ENCODE measurements around the gene PRPS1L1. TPM values are rescaled to one million over a fixed set of nuclear protein-coding genes. Genes with fewer than 3 reads are reported as not detected.

Gene PRPS1L1
- total and polyA plus RNA-seq, 12 donors: not detected

DNA sequence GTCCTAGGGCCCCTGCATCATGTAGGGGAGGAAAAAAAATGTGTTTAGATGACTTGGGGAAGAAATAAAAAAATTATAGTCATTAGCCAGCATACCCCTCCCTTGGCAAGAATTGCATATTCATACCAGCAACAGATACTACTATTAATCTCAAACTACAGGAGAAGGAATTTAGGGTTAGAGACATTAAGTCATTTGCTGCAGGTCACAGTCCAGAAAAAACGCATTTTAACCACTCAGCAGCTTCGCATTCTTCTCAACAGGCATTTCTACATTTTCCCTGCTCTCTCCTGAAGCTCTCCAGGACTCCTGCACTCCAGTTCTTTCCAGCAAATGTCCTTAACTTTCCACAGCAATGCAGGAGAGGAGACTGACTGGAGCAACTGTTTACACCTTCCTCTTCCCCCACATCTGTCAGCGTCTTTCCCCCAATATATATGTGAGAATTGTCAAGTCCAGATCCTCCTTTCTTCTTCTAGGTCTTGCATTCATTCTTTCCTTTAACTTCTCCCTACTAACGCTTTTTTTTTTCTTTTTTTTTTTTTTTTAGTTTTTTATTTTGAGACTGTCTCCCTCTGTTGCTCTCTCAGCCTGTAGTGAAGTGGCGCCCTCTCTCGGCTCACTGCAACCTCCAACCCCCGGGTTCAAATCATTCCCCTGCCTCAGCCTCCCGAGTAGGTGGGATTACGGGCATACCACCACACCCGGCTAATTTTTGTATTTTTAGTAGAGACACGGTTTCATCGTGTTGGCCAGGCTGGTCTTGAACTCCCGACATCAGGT lies 35.6 kb downstream of the PRPS1L1 start:
- no peak overlapping the region for H3K27ac ChIP-seq
- 55 to 56% methylated on average over 13 of the region's 13 CpGs for WGBS, 2 donors
- no peaks in the 10 kb centered on the region for H3K9me3 ChIP-seq
- no peak for DNase-seq
- no peak overlapping the region for H3K4me3 ChIP-seq
- H3K27me3 ChIP-seq: no peaks in the 10 kb centered on the region
- TF ChIP-seq, protein P1, sequence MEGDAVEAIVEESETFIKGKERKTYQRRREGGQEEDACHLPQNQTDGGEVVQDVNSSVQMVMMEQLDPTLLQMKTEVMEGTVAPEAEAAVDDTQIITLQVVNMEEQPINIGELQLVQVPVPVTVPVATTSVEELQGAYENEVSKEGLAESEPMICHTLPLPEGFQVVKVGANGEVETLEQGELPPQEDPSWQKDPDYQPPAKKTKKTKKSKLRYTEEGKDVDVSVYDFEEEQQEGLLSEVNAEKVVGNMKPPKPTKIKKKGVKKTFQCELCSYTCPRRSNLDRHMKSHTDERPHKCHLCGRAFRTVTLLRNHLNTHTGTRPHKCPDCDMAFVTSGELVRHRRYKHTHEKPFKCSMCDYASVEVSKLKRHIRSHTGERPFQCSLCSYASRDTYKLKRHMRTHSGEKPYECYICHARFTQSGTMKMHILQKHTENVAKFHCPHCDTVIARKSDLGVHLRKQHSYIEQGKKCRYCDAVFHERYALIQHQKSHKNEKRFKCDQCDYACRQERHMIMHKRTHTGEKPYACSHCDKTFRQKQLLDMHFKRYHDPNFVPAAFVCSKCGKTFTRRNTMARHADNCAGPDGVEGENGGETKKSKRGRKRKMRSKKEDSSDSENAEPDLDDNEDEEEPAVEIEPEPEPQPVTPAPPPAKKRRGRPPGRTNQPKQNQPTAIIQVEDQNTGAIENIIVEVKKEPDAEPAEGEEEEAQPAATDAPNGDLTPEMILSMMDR (IDR thresholded peaks at IDR 0.05): peak in 4 of 9 donors; percentile 14 to 29 (median 26)
- peaks cover 0 to 5% (median 3%) of the 10 kb centered on the region in 9 donors for H3K4me1 ChIP-seq
- no peaks in the 10 kb centered on the region for H3K36me3 ChIP-seq
- ATAC-seq: no peak
- intact Hi-C loops (cut with DNase I): loop anchor here in 1 of 10 donors (10.0 kb wide), 1 partner anchor 353 kb away; no protein-coding TSS in a partner anchor

DNA sequence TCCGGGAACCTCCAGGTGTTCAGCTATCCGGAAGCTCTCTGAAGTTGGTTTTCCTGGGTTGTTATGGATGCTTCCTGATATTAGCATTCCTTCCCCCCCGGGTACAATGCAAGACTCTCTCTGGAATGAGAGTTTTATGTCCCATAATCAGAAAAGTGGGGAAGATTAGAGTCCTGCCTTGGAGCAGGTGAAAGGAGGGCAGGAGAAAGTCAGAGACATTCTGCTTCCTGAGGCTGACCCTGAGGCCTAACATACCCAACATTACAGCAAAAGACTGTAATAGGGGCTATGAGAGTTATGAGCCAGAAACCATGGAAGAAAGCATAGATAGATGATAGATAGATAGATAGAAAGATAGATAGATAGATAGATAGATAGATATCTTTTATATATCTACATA lies 36.9 kb downstream of the PRPS1L1 start:
- no peak overlapping the region for H3K27ac ChIP-seq
- 93% methylated on average over 3 of the region's 3 CpGs for WGBS, 2 donors
- TF ChIP-seq, protein P1 (IDR thresholded peaks at IDR 0.05): no peak
- H3K36me3 ChIP-seq: no peaks in the 10 kb centered on the region
- intact Hi-C loops (cut with DNase I): loop anchor here in 1 of 10 donors (10.0 kb wide), 1 partner anchor 354 kb away; no protein-coding TSS in a partner anchor
- no peaks in the 10 kb centered on the region for H3K9me3 ChIP-seq
- no peaks in the 10 kb centered on the region for H3K27me3 ChIP-seq
- no peak overlapping the region for H3K4me3 ChIP-seq
- DNase-seq (no peak), ATAC-seq (no peak)
- peaks cover 0 to 10% (median 0%) of the 10 kb centered on the region in 9 donors for H3K4me1 ChIP-seq

DNA sequence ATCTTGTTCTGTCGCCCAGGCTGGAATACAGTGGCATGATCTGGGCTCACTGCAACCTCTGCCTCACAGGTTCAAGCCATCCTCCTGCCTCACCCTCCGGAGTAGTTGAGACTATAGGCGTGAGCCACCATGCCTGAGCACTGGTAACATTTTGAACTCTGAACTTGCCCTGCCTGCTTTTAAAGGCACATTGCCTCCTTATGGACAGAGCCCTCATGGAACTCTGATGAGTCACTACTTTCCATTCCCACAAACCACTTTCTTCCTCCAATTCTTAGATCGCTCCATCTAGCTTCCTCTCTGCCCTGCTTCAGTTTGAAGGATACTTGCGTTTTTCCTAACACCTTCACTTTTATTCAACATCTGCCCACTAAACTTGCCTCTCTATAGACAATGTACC lies 38.1 kb downstream of the PRPS1L1 start:
- peak in 1 of 8 donors; percentile 11 for ATAC-seq
- TF ChIP-seq, protein P1 (IDR thresholded peaks at IDR 0.05): no peak
- no peaks in the 10 kb centered on the region for H3K36me3 ChIP-seq
- no peak for DNase-seq
- no peaks in the 10 kb centered on the region for H3K9me3 ChIP-seq
- H3K27me3 ChIP-seq: no peaks in the 10 kb centered on the region
- intact Hi-C loops (cut with DNase I): no loop called here
- no peak overlapping the region for H3K27ac ChIP-seq
- no peak overlapping the region for H3K4me3 ChIP-seq
- WGBS, 2 donors: 85 to 87% methylated on average over 5 of the region's 5 CpGs
- peaks cover 0 to 10% (median 0%) of the 10 kb centered on the region in 9 donors for H3K4me1 ChIP-seq

DNA sequence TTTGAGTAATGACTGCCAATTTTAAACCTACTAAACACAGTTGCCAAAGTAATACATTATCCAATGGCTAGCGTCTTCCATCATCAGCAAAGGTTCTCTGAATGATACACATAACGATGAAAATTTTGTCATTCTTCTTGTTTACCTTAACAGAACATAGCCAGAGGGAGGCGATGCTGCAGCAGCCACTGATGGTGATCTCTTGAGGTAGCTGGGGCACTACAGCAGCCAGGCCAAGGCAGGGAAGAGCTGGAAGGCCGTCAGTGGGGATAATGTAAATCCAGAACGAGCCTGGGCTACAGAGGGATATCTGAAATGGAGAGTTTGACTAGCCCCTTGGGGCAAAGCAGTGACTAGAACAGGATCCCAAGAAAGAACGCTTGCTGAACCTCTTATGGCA lies 38.8 kb downstream of the PRPS1L1 start:
- Histone ChIP-seq H3K9me3 (no peaks in the 10 kb centered on the region), H3K4me3 (no peak overlapping the region), H3K4me1 (peaks cover 0 to 10% (median 0%) of the 10 kb centered on the region in 9 donors), H3K36me3 (no peaks in the 10 kb centered on the region), H3K27me3 (no peaks in the 10 kb centered on the region), H3K27ac (no peak overlapping the region)
- intact Hi-C loops (cut with DNase I): no loop called here
- DNase-seq (no peak), ATAC-seq (no peak)
- 93 to 96% methylated on average over 6 of the region's 6 CpGs for WGBS, 2 donors
- TF ChIP-seq, protein P1 (IDR thresholded peaks at IDR 0.05): no peak
